Right atrium auricular region (tissue), 2 donors: Measurements from ENCODE around the gene WDR75. TPM values are rescaled to one million over a fixed set of nuclear protein-coding genes. Genes with fewer than 3 reads are reported as not detected.
A peak's percentile ranks its signal among the peaks of the same experiment; 100 is the strongest.
"Not testable (repeated sequence)": the region's sequence is repeated elsewhere in the genome, so short reads cannot be mapped to it uniquely, and the experiment has no call there.

Source experiments
- DNase-seq: peaks from one replicate; pipeline ENCODE4 v3.0.0-alpha.2; 2019; ENCODE audit warnings: low spot score
- H3K27ac ChIP-seq, 2 donors: fragments of 200-600 bp; sonication (generic); 1 replicate in 1 of 2; 2 replicates in 1 of 2; pipeline ENCODE4 v1.5.1; 2016 to 2019
- H3K27me3 ChIP-seq, 2 donors: fragments of 200-600 bp; sonication (generic); one replicate each; pipeline versions ENCODE4 v1.5.1 to v1.6.0; 2017 to 2019
- H3K36me3 ChIP-seq: fragments of 200-600 bp; sonication (generic); one replicate; pipeline ENCODE4 v1.5.1; 2016
- H3K4me1 ChIP-seq, 2 donors: fragments of 200-600 bp; sonication (generic); one replicate each; pipeline versions ENCODE4 v1.5.1 to v1.6.0; 2017 to 2019
- H3K4me3 ChIP-seq, 2 donors: fragments of 200-600 bp; sonication (generic); 1 replicate in 1 of 2; 2 replicates in 1 of 2; pipeline ENCODE4 v1.5.1; 2017 to 2019; ENCODE audit warnings: mild to moderate bottlenecking in 1 of 2, moderate library complexity in 1 of 2
- H3K9me3 ChIP-seq, 2 donors: fragments of 200-600 bp; sonication (generic); one replicate each; pipeline ENCODE4 v1.5.1; 2019
- CTCF ChIP-seq, 2 donors: fragments of 200-600 bp; sonication (generic); IDR thresholded peaks; one replicate each; pipeline ENCODE4 v1.5.1; 2019; ENCODE audit warnings: antibody characterized with exemption in 2 of 2
- total RNA-seq, 2 donors: library from RNA; depleted of rRNA; stranded (reverse); fragments of >200 nt; gene quantifications; one replicate each; pipeline ENCODE4 v1.1.0, GENCODE V29; 2016

The WDR75 gene
- total RNA-seq, 2 donors from 2014 or later = 11.8 to 15.9 TPM

- Histone ChIP-seq H3K27me3 (no peaks in the 10 kb centered on the region), H3K4me1 (peaks cover 0 to 11% of the 10 kb centered on the region in 2 donors), H3K27ac (no peak overlapping the region), H3K4me3 (no peak overlapping the region), H3K36me3 (peaks cover 58% of the 10 kb centered on the region), H3K9me3 (no peaks in the 10 kb centered on the region)
- DNase-seq = no peak
- no peak for TF ChIP-seq CTCF (IDR thresholded peaks at IDR 0.05)
Observed at GRCh38 chr2:189466046-189466445, 24.8 kb downstream of the WDR75 start.

- Histone ChIP-seq H3K4me3 (no peak overlapping the region), H3K9me3 (no peaks in the 10 kb centered on the region), H3K27me3 (no peaks in the 10 kb centered on the region), H3K4me1 (peaks cover 0 to 11% of the 10 kb centered on the region in 2 donors), H3K27ac (no peak overlapping the region), H3K36me3 (peaks cover 60% of the 10 kb centered on the region)
- DNase-seq = no peak
- peak; percentile 42 to 74 for TF ChIP-seq CTCF (IDR thresholded peaks at IDR 0.05)
Observed at GRCh38 chr2:189466656-189467055, 25.4 kb downstream of the WDR75 start.

- no peak for DNase-seq
- peaks cover 0 to 11% of the 10 kb centered on the region in 2 donors for H3K4me1 ChIP-seq
- no peak overlapping the region for H3K4me3 ChIP-seq
- no peak overlapping the region for H3K27ac ChIP-seq
- peaks cover 59% of the 10 kb centered on the region for H3K36me3 ChIP-seq
- TF ChIP-seq CTCF (IDR thresholded peaks at IDR 0.05) = no peak
- no peaks in the 10 kb centered on the region for H3K9me3 ChIP-seq
- H3K27me3 ChIP-seq = no peaks in the 10 kb centered on the region
Observed at GRCh38 chr2:189467160-189467559, 25.9 kb downstream of the WDR75 start.

- no peak overlapping the region for H3K27ac ChIP-seq
- no peak for TF ChIP-seq CTCF (IDR thresholded peaks at IDR 0.05)
Observed at GRCh38 chr2:189467593-189467992, 26.3 kb downstream of the WDR75 start.

GRCh38 chr2:189474526-189474925 is 33.3 kb downstream of the WDR75 start:
- TF ChIP-seq CTCF (IDR thresholded peaks at IDR 0.05) = no peak
- no peak for DNase-seq
- no peak overlapping the region for H3K27ac ChIP-seq
- no peaks in the 10 kb centered on the region for H3K4me1 ChIP-seq
- H3K9me3 ChIP-seq = no peaks in the 10 kb centered on the region
- no peaks in the 10 kb centered on the region for H3K27me3 ChIP-seq
- H3K36me3 ChIP-seq = peaks cover 43% of the 10 kb centered on the region
- H3K4me3 ChIP-seq = no peak overlapping the region

More at GRCh38 chr2:189467593-189467992, 26.3 kb downstream of the WDR75 start:
- Histone ChIP-seq H3K4me1 (peaks cover 0 to 11% of the 10 kb centered on the region in 2 donors), H3K36me3 (peaks cover 56% of the 10 kb centered on the region), H3K27me3 (no peaks in the 10 kb centered on the region), H3K9me3 (no peaks in the 10 kb centered on the region), H3K4me3 (no peak overlapping the region)
- DNase-seq = no peak

- no peaks in the 10 kb centered on the region for H3K4me1 ChIP-seq
- no peaks in the 10 kb centered on the region for H3K9me3 ChIP-seq
- no peak overlapping the region for H3K4me3 ChIP-seq
- no peak for DNase-seq
- no peaks in the 10 kb centered on the region for H3K27me3 ChIP-seq
- H3K27ac ChIP-seq = no peak overlapping the region
- no peak for TF ChIP-seq CTCF (IDR thresholded peaks at IDR 0.05)
- peaks cover 20% of the 10 kb centered on the region for H3K36me3 ChIP-seq
Observed at GRCh38 chr2:189477756-189478155, 36.5 kb downstream of the WDR75 start.

- H3K27me3 ChIP-seq, H3K9me3 ChIP-seq, H3K27ac ChIP-seq, DNase-seq, H3K4me3 ChIP-seq, H3K4me1 ChIP-seq: not testable (repeated sequence)
- peaks cover 15% of the 10 kb centered on the region for H3K36me3 ChIP-seq
Observed at GRCh38 chr2:189478289-189478688, 37.0 kb downstream of the WDR75 start.
